Lung microvascular endothelial cell (primary cell): ENCODE data around the gene YIF1B. TPM values are rescaled to one million over a fixed set of nuclear protein-coding genes. Genes with fewer than 3 reads are reported as not detected.

ENCODE experiments used
- DNase-seq, 2 donors: peaks; one replicate each; pipeline versions ENCODE4 v3.0.0 to v3.0.0-alpha.2; 2010; ENCODE audit warnings: low read depth in 2 of 2
- total RNA-seq: library from RNA; depleted of rRNA; stranded (reverse); fragments of >200 nt; gene quantifications from 2 replicates; pipeline ENCODE4 v1.2.1, GENCODE V29; 2014

YIF1B gene
- total RNA-seq, 1 donor from 2014 or later: 54.0 TPM

GRCh38 chr19:38335949-38336637, 20.3 kb upstream of the YIF1B start:
- peak; percentile 66 to 95 for DNase-seq

GRCh38 chr19:38333245-38333644, 17.5 kb upstream of the YIF1B start:
- DNase-seq: no peak

GRCh38 chr19:38331728-38332127, 16.0 kb upstream of the YIF1B start:
- no peak for DNase-seq

DNA sequence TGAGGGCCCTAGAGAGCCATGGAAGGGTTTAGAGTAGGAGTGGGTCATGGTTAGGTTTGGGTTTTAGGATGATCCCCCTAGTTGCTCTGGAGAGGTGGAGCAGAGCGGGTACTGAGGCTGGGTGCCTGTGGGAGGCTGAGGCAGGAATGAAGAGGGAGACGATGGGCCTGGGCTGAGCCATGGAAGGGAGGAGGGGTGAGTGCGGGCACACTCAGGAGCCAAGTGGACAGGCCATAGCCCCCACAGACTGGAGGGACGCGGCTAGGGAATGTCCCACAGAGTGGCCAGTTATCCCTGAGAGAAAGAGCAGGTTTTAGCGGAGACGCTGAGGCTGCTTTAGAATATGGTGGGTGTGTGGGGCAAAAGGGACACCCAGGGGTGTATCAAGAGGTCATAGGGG, 13.9 kb upstream of the YIF1B start:
- no peak for DNase-seq

- no peak for DNase-seq
Measured at GRCh38 chr19:38326591-38326990, 10.8 kb upstream of the YIF1B start.

- no peak for DNase-seq
Measured at GRCh38 chr19:38324431-38324830, 8.7 kb upstream of the YIF1B start.

GRCh38 chr19:38323291-38323690, 7.5 kb upstream of the YIF1B start:
- DNase-seq: no peak

- DNase-seq: no peak
Measured at GRCh38 chr19:38321646-38322196, 6.0 kb upstream of the YIF1B start.

- DNase-seq: no peak
Measured at GRCh38 chr19:38320969-38321339, 5.2 kb upstream of the YIF1B start.

DNA sequence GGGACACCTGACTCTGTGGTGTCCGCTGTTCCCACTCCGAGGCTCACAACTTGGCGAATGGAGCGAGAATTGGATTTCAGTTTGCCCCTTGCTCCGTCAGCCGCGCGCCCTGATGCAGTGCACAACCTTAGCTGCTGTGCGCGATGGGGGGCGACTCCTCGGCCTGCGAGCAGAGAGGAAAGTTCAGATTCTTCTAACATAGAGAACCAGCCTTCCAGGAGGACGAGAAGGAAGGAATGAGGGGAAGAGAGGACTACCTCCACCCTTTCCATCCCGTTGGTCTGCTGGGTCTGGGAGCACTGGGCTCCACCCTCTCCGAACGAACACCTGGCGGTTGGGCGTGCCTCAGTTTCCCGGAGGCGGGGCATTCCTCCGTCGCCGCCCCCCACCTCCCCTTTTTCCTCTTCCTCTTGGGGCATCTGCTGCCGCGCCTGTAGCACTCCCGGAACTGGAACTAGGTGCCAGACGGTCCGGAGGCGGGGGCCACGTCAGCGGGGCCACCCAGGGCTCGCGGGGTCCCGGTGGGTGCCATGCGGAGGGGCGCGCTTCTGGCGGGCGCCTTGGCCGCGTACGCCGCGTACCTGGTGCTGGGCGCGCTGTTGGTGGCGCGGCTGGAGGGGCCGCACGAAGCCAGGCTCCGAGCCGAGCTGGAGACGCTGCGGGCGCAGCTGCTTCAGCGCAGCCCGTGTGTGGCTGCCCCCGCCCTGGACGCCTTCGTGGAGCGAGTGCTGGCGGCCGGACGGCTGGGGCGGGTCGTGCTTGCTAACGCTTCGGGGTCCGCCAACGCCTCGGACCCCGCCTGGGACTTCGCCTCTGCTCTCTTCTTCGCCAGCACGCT, 3.9 kb upstream of the YIF1B start, which contains the start of gene KCNK6:
Gene KCNK6 (plus strand): TSS at position 425 of the 838 bp plus-strand sequence. CDS start 106 bp downstream, at position 531.
- DNase-seq: peak; percentile 31 to 37

DNA sequence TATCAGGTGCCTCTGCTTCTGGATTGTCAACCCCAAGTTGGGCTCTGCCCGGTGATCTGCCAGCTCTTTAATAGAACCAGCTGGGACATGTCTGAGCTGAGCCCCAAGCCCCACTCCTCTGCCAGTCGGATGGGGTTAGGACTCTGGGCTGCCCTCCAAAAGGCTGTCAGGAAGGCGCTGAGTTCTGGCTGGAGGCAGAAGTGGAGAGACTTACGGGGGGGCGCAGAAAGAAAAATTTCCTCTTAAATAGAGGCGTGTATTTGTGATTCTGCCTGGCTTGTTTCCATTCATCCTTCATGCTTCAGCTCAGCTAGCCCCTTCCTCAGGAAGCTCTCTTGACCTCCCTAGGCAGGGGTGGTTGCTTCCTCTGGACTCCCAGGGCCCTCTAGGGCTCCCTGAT, 2.9 kb upstream of the YIF1B start:
- DNase-seq: peak in 1 of 2 donors; percentile 9

DNA sequence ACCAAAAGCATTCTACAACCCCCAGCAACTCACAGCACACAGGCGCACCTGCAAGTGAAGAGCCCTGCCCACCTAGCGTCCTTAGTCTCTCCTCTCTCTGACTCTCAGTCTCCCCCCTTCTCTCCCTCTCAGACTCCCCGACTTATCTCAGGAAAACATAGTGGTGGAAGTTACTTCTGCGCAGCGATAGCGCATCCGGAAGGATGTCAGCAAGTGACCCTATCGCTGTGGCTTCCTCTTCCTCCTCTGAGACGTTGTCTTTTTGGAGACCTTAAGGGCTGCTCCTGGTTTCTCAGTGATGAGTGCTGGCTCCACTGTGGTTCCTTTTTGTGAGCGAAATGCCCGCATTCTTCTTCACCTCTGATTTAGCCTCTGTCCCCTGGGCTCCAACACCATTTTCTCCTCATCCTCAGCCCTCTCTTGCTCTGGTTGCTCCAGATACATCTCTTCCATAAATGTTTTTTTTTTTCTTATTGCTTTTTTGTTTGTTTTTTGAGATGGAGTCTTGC, 1.4 kb upstream of the YIF1B start:
- peak in 1 of 2 donors; percentile 24 for DNase-seq

- no peak for DNase-seq
Measured at GRCh38 chr19:38316477-38317067, 825 bp upstream of the YIF1B start.

GRCh38 chr19:38310986-38311385, 4.8 kb downstream of the YIF1B start:
- DNase-seq: no peak

- no peak for DNase-seq
Measured at GRCh38 chr19:38310279-38310670, 5.5 kb downstream of the YIF1B start.

- no peak for DNase-seq
Measured at GRCh38 chr19:38309615-38310278, 6.0 kb downstream of the YIF1B start.

GRCh38 chr19:38308926-38309614, 6.7 kb downstream of the YIF1B start:
- no peak for DNase-seq

GRCh38 chr19:38308006-38308766, 7.6 kb downstream of the YIF1B start:
- no peak for DNase-seq

- DNase-seq: no peak
Measured at GRCh38 chr19:38307597-38307996, 8.2 kb downstream of the YIF1B start.

GRCh38 chr19:38307076-38307475, 8.7 kb downstream of the YIF1B start:
- no peak for DNase-seq
